Measurements from ENCODE around the gene CCL19.
A peak's percentile ranks its signal among the peaks of the same experiment; 100 is the strongest.

The CCL19 gene

DNA sequence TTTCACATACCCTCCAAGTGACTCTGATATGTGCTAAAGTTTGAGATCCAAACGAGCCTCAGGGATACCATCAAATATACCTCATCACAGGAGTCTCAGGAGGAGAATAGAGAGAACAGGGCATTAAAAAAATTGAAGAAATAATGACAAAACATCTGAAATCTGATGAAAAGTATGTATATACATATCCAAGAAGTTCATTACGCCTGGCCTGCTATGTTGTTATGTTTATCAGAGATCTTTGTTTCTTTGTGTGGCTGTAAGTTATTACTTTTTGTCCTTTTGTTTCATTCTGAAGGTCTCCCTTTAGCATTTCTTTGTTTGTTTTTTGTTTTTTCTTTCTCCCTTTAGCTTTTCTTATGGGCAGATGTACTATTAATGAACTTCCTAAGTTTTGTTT lies 2.5 kb upstream of the CCL19 start:
- DNase-seq: no peak

DNA sequence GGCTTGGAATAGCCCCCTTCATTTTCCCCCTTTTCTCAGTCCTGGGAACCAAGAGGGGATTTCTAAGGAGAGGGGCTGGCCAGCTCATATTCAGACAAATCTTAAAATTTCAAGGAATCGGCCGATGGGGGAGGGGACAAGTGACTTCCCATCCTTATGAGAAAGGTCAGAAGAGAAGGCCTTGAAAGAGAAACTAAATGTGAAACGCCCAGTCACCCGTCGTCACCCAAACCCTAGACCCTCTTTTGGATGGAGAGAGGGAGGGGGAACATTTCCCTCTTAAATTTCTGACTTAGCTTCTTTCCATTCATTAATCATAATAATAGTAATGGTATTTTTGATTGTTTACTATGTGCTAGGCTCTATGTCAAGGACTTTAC lies 850 bp upstream of the CCL19 start:
- DNase-seq: no peak

DNA sequence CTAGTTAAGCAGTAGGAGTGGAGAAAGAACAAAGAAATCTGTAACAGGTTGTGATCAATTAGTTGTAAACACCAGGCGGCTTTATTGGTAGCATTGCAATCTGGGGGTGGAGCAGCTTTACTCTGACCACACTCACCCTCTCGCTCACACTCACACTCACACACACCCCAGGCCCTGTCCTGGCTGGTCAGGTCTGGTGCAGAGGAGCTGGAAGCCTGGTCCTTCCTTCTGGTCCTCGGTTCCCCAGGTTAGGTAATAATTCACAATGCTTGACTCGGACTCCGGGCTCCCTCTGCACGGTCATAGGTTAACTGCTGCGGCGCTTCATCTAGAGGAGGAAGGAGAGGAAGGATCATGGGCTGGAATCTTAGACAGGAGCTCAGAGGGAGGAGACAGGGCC lies 1.6 kb downstream of the CCL19 start:
- no peak for DNase-seq

DNA sequence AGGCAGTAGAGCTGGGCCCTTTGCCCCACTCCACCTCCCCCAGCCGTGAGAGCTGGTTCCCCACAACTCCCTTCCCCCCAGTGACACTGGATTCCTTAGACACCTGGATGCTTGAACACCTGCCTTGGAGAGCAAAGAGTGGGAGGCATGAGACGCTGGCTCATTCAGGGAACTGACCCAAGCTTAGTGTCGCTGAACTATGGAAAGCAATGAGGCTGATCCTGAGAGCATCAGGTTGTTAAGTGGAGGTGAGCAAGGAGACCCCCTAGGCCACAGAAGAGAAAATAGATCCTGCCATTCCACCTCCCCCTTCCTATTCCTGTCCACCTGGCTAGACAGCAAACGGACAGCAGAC lies 2.0 kb downstream of the CCL19 start:
- peak; percentile 42 for DNase-seq

DNA sequence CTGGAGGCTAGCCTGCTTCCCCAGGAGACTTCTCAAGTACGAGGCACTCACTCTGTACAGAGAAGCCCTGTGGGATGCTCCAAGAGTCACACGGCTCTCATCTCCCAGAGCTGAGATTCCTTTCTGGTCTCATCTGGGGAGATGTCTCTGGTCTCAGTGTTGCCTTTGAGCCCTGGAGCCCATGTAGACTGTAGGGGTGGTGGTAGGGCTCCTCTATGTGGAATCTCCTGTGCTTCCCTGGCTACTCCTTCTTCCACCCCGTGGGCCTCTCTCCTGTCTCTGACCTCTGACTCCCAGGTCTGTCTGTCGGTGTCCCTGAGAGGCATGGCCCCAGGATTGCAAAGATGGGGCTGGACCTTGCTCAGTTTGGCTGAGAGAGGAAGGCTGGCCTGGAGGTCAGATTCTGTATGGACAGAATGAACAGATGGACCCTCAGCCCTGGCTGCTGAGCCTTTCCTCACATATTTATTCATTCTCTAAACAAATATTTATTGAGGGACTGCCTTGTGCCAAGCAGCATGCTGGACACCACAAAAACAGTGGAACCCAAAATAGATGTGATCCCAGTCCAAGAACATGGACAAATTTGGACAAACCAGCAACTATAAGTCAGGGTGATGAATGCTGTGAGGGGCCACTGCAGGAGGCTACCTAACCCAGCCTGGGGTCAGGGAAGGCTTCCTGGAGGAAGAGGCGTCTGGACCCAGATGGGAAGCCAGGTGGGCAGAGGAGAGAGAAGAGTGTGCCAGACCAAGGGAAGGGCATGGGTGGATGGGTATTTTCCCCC lies 2.6 kb downstream of the CCL19 start:
- no peak for DNase-seq

DNA sequence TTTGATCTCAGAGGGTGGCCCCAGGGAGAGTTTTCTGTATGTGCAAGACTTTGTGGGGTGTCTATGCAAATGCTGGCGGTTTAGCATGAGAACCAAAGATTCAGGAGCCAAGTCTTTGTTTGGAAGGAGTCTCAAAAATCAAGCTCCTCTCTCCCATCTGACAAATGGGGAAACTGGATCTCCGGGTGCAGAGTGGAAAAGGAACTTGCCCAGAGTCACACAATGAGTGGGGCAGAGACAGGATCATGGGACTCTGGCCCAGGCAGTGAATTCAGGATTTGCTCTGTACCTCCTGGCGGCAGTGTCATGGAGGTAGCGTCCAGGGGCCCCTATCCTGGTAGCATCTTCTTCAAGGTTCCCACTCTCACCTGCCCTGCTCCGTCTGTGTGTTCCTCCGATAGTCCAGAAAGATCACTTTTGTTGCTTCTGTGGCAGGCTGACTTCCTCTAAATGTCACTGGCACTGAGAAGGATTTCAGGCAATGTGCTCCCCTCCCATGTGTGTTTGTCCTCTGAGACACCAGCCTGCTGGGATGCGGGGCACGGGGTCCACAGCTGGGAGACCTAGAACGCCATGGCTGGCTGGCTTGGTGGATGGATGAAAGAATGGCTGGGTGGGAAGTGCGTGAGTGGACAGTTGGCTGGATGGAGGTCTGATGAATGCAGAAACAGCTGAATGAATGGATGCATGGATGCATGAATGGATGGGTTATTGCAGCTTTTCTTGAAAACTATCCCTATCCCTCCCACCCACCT lies 3.6 kb downstream of the CCL19 start:
- no peak for DNase-seq

DNA sequence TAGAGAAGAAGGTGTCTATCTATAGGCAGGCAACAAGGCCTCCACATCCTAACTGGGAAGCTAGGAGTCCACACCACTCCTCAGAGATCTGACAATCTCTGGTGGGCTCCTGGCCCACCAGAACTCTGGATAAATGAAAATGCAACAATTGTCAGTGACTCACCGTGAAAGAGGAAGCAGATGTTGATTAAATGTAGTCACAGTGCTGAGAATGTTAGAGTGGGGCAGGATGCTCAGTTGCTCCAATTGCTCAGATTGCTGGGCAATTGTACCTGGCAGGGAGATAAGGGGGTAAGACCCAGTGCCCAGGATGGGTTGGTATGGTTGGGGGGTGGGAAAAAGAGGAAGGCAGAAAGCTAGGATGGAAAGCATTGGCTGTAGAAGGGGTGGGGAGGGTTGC lies 4.3 kb downstream of the CCL19 start:
- DNase-seq: no peak

DNA sequence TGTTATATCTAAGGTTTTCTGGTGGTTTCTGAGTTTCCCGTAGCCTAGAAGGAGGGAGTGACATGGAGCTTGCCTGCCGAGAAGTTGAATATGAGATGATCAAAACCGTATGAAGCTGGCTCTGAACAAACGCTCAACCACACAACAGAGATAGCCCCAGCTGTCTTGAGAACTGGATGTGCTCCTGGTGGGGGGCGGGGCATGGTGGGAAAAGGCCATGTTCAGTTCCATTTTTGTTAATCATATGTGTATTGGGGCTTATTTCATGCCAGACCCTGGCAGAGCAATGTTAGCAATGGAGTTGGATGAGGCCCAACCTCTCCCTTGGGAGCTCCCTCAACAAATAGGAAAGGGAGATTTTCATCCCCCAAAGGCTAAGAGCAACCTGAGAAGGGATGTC lies 4.8 kb downstream of the CCL19 start:
- no peak for DNase-seq

DNA sequence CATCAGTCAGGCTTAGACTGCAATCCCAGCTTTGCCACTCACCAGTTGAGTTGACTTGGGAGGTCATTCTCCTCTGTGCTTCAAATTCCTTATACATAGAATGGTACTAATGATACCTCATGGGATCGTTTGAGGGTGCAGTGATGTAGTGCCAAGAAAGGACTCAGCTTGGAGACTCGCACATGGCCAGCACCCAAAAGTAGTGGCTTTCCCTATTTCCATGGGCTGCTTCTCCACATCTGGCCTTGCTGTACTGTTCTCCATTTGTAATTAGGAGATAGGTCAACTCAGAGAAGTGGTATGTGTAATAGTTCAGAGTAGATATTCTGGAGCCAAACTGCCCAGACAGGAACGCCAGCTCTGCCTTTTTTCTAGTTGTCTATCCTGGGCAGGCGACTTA lies 5.5 kb downstream of the CCL19 start:
- DNase-seq: no peak

DNA sequence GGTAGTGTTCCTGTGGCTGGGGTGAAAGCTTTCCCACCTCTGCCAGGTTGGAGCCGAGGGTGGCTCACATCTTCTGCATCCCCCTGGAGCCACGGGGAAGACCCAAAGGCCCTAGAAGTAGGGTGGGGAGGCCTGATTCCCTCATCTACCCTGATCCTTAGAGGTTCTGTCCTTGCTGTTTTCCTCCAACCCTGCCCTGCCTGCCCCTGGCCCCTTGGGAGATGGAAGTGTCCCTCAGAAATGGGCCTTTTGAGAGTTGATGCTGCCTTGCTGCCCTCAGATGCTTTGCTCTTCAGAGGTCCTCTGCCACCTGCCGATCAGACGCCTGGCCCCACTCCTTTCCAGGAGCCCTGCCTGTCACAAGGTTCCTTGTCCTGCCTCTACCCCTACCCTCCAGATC lies 6.3 kb downstream of the CCL19 start:
- no peak for DNase-seq

DNA sequence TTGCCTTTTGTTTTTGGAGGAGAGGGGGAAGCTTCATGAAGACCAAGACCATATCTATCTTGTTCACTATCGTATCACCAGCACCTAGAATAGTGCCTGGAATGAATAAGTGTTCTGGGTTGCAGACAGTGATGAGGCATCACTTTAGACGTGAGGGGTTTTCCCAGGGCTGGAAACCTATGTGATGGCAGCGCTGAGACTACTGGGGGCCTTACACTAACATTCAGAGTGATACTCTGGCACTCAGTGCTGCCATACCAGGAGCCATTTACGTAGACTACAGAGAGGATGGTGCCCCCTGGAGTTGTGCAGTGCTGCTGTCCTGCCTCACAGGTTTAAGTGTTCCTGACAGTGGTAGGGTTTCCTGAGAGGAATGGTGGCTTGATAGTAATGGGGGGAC lies 6.9 kb downstream of the CCL19 start:
- no peak for DNase-seq

DNA sequence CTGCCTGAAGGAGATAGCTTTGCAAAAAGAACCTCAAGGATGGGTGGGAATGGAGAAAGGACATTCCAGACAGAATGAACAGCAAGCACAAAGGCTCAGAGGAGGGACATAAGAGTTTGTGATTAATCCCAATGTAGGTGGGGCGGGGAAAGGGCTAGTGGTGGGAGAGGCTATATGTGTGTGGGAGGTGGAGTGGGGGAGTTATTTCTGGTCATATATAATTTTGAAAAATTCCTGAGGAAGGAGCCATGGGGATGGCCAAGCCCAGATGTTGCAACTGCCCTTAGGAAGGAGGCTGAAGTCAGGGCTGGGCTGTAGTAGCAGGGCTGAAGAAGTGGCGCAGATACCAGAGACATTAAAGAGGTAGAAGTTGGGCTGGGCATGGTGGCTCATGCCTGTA lies 15.2 kb downstream of the CCL19 start:
- DNase-seq: no peak

DNA sequence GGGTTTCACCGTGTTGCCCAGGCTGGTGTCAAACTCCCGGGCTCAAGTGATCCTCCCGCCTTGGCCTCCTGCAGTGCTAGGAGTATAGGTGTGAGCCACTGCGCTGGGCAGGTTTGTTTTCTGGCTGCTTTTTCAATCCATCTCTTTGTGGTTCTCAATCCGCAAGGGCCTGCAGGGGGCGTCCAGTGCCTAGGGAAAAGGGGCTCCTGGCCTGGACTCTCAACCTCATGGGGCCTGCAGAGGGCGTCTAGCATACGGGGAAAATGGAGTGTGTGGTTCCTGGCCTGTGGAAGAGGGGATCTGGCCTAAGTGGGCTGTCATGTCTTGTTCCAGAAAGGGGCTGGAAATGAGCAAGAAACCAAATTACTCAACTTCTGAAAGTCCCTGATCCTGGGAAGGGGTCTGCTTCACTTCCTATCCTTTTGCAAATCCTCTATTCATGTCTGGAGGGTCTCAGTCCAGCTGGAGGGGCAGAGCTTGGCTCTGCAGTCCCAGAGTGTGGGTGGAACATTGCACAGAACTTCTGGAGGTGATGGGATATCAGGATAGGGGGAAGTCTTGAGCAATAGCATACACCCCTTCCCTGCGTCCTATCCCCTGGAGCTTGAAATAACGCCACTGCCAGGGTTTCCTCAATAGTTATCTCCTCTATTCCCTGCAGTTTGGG lies 15.9 kb downstream of the CCL19 start:
- DNase-seq: peak; percentile 21

DNA sequence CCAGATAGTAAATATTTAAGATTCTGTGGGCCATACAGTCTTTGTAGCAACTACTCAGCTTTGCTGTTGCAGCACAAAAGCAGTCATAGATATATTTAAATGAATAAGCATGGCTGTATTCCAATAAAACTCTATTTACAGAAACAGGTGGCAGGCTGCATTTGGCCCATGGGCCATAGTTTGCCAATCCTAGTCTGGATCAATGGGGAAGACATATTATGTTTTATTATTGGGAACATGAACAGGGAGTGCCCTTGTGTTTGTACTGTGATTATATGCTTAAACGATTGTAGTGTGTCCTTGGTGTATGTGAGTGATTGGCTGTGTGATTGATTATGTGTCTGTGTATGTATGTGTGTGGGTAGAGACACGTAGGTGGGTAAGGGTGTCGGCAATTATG lies 16.6 kb downstream of the CCL19 start:
- DNase-seq: no peak

DNA sequence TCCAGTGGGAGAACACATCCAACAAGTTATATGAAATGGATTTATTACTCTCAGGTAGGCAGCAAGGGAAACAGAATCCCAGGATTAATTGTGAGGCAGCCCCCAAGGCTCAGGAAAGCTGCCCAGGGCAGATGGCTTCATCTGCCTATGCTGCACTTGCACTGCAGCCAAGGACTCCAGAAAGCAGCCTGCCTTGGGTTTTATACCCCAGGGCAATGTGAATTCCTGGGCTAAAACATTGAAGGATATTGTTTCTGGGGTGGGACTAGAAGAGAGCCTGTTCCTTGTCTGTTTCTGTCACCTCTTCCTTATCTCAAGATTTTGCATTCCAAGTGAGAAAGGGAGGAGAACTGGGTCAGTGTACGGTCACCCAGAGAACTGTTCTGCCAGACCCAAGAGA lies 19.8 kb downstream of the CCL19 start:
- DNase-seq: no peak

DNA sequence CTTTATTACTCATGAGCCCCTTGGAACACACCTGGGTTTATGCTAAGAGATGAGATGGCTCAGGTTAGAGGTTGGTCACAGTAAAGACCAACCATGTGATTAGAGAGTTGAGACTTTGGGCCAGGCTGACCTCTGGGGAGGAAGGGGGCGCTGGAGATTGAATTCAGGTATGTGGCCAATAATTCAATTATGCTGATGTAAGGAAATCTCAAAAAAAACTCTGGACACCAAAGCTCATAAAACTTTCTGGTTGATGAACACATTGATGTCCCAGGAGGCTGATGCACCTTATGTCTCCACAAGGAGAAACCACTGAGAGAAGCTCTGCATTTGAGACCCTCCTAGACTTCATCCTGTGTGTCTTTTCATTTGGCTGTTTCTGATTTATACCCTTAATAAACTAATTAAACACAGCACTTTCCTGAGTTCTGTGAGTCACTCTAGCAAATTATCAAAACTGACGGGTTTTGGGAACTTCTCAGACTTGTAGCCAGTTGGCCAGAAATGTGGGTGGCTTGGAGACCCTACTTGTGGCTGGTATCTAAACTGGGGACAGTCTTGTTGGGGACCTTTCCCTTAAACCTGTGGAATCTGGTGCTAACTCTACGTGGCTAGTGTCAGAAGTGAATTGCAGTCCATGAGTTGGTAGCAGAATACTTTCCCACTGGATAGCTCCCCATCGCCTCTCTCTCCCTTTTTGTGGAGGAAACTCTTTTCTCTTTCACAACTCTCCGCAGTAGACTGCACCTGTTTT lies 21.1 kb downstream of the CCL19 start:
- no peak for DNase-seq

DNA sequence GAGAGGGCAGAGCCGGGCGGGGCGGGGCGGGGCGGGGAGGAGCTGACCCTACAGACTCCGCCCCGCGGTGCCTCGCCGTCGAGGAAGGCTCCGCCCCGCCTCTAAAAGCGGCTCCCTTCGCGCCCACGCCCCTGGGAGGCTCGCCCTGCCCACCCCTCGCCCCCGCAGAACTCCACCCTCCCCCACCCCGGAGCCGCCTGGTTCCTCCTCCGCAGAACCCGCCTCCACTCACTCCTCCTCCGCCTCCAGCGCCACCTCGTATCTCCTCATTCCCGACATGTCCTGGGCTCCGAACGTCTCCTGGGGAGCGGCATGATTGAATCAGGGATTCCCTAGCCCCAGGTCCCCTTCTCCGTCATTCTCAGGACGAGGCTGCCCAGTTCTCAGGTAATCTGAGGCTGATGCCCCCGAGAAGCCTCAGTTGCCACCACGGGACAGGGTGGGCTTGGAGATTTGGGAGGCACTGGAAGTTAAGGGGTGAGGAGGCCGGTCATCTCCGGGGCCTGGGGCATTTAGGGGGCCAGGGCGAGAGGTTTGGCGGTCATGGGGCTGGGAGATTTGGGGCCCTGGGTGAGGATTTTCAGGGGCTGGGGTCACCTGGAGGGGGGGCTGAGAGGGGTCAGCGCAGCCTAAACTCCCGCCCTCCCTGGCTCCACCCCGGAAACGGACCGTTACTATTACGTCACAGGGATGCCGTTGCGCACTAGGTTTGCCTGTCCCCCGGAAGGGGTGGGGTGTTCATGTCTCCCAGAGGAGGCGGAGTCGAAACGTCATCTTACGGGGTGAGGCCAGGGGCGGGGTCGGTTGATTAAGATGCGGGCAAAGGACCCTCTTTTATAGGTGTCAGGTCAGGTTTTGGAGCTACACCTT lies 25.5 kb downstream of the CCL19 start:
- peak; percentile 87 for DNase-seq

DNA sequence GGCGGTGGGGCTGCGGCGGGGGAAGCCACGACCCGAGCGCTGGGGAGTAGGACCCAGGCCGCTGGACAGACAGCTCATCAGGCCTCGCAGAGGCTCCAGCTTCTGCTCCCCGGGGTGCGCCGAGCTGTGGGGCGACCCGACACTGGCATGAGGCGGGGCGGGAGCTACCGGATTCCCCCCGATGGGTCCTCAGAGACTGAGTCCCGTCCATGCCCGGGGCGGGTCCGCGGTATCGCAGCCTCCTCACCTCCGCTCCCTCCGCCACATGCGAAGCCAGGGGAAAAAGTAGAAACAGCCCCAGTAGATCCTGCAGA lies 26.1 kb downstream of the CCL19 start:
- no peak for DNase-seq

DNA sequence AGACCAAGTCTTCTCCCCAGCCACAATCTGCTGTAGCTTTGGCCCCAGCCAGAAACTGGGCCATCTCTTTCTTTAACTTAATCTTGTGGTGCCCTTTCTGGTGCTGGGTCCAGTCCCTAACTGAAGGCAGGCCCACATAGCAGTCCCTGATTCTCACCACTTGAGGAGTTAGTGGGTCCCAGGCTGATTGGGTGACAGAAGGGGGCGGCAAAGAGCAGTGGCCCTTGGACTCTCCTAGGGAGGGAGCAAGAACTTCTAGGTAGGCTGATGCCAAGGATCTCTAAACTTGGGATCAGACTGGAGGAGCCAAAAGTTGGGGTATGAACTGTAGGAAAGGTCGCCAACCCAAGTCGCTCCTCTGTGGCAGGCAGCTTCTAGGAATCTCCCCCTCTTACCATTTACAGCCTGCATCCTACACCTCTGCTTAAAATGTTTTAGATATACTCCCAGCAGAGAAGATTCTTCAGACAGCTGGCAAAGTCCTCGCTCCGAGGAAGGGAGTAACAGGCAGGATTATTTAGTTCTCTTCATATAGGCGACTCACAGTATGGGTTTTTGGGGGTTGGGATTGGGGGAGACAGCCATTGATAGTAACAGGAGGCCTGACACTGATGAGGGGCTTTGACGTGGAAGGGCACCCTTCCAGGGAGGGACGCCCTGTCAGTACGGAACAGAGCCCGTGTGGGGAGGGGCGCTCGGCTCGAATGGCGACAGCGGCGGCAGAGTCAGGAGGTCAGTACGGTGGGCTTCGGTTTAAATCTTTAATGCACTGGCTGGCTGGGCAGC lies 26.6 kb downstream of the CCL19 start:
- no peak for DNase-seq

DNA sequence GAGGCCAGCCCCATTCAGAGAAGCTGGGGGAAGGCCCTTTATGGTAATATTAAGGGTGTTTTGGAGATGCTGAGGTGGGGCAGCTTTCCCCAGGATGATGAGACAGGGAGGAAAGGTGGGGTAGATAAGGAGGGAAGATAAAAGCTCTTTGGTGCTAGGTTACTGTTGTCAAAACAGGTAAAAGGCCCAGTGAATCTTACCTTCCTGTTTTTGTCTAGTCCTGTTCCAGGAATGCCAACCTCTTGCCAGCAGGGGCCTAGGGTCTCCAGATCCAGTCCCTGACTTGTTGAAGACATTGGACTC lies 27.8 kb downstream of the CCL19 start:
- DNase-seq: no peak

DNA sequence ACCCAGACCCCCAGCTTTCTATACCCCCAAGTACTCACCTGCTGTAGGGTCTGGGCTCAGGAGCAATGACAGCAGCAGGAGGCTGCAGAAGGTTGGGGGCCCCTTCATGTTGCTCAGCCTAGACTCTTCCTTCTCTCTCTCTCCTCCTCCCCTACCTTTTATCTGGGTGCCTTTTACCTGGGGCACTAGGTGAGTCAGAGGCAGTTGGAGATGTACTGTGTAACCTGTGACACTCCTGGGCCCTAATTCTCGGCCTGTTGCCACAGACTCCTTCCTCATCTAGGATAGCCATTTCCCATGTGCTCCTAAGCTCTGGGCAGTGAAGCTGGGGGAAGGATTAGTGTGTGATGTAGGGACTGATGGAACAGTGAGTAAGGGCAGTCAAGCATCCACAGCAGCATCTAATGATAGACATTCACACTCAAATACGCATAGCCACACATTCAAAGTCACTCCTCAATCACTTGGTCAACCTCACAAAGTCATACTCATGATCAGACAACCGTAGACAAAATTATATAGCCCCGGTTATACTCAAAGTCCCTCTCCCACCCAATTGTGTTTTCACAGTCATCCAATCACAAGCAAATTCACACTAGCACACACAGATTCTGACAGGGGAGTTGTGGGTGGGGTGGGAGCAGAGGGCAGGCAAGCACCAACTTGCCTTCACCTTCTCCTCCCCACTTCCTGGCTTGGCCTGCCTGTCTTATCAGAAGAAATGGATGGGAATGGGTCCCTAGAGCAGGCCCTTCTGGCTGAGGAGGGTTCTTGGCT lies 28.4 kb downstream of the CCL19 start, which contains the start of gene CCL27:
CCL27 (minus strand) TSS at position 132 of the 777 bp plus-strand sequence; CDS start at position 108, 24 bp downstream.
- no peak for DNase-seq
